KMS-11 (cell line): ENCODE results near the gene ZNF212.

Experiments
- H2AFZ ChIP-seq: fragments of 200-600 bp; sonication (generic); 2 replicates; pipeline ENCODE4 v1.6.1; 2016; ENCODE audit warnings: antibody characterized with exemption, mixed run types, low read depth
- H3K27ac ChIP-seq: fragments of 200-600 bp; sonication (generic); 2 replicates; pipeline ENCODE4 v1.6.1; 2016; ENCODE audit warnings: mild to moderate bottlenecking, mixed run types
- H3K27me3 ChIP-seq: fragments of 200-600 bp; sonication (generic); 2 replicates; pipeline ENCODE4 v1.6.1; 2017; ENCODE audit warnings: mild to moderate bottlenecking, low read depth, mixed run types, moderate library complexity; ENCODE audit not compliant: insufficient read depth
- H3K36me3 ChIP-seq: fragments of 200-600 bp; sonication (generic); 2 replicates; pipeline ENCODE4 v1.6.1; 2017; ENCODE audit warnings: mild to moderate bottlenecking, mixed run types; ENCODE audit not compliant: insufficient read depth
- H3K4me1 ChIP-seq: fragments of 200-600 bp; sonication (generic); 2 replicates; pipeline ENCODE4 v1.6.1; 2016; ENCODE audit warnings: mild to moderate bottlenecking, low read depth, mixed run types; ENCODE audit not compliant: poor library complexity, severe bottlenecking
- H3K4me2 ChIP-seq: fragments of 200-600 bp; sonication (generic); 2 replicates; pipeline ENCODE4 v1.7.0; 2016; ENCODE audit warnings: mild to moderate bottlenecking, mixed run types
- H3K4me3 ChIP-seq: fragments of 200-600 bp; sonication (generic); IDR thresholded peaks from 2 replicates; pipeline ENCODE4 v1.6.1; 2017; ENCODE audit warnings: low read depth, low read length, mixed read lengths; ENCODE audit not compliant: insufficient read depth
- H3K79me2 ChIP-seq: fragments of 200-600 bp; sonication (generic); 2 replicates; pipeline ENCODE4 v1.6.1; 2016; ENCODE audit warnings: low read depth, mixed run types; ENCODE audit not compliant: insufficient read depth
- H3K9ac ChIP-seq: fragments of 200-600 bp; sonication (generic); 2 replicates; pipeline ENCODE4 v1.6.1; 2016; ENCODE audit warnings: mild to moderate bottlenecking, mixed run types
- H4K20me1 ChIP-seq: fragments of 200-600 bp; sonication (generic); 2 replicates; pipeline ENCODE4 v1.6.1; 2016; ENCODE audit warnings: mild to moderate bottlenecking, mixed run types; ENCODE audit not compliant: insufficient read depth
- TF ChIP-seq, protein P1 (sequence below): fragments of 200-600 bp; sonication (generic); conservative IDR thresholded peaks from 2 replicates; pipeline ENCODE4 v1.6.1; 2017; ENCODE audit warnings: low read depth, mild to moderate bottlenecking, antibody characterized with exemption, low read length, moderate library complexity, mixed read lengths

ZNF212 gene

DNA sequence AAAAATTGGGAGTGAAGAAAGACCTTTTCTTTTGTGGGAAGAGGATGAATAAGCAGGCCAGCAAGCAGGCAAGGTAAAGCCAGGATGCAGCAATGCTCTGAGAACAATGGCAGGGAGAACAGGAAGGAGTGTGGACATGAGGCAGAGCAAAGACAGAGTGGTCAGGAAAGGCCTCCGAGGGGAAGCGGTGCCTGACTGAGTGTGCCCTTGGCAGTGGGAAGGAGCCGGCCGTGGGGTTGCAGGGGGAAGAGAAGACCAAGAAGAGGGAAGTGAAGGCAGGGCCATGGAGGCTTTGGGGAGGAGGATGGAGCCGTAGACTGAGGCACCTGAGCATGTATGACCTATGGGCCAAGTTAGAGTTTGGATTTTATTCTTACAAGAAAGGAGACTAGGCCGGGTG lies 21.9 kb upstream of the ZNF212 start:
- Histone ChIP-seq H3K4me3 (no peak overlapping the region), H3K4me1 (no peaks in the 10 kb centered on the region), H3K4me2 (no peak overlapping the region), H3K27me3 (no peaks in the 10 kb centered on the region), H3K27ac (no peak overlapping the region), H2AFZ (no peak overlapping the region), H3K36me3 (peaks cover 3% of the 10 kb centered on the region; the same call in 1 of the 2 replicates), H4K20me1 (no peaks in the 10 kb centered on the region), H3K9ac (no peak overlapping the region), H3K79me2 (no peaks in the 10 kb centered on the region)
- TF ChIP-seq, protein P1, sequence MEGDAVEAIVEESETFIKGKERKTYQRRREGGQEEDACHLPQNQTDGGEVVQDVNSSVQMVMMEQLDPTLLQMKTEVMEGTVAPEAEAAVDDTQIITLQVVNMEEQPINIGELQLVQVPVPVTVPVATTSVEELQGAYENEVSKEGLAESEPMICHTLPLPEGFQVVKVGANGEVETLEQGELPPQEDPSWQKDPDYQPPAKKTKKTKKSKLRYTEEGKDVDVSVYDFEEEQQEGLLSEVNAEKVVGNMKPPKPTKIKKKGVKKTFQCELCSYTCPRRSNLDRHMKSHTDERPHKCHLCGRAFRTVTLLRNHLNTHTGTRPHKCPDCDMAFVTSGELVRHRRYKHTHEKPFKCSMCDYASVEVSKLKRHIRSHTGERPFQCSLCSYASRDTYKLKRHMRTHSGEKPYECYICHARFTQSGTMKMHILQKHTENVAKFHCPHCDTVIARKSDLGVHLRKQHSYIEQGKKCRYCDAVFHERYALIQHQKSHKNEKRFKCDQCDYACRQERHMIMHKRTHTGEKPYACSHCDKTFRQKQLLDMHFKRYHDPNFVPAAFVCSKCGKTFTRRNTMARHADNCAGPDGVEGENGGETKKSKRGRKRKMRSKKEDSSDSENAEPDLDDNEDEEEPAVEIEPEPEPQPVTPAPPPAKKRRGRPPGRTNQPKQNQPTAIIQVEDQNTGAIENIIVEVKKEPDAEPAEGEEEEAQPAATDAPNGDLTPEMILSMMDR: no peak

DNA sequence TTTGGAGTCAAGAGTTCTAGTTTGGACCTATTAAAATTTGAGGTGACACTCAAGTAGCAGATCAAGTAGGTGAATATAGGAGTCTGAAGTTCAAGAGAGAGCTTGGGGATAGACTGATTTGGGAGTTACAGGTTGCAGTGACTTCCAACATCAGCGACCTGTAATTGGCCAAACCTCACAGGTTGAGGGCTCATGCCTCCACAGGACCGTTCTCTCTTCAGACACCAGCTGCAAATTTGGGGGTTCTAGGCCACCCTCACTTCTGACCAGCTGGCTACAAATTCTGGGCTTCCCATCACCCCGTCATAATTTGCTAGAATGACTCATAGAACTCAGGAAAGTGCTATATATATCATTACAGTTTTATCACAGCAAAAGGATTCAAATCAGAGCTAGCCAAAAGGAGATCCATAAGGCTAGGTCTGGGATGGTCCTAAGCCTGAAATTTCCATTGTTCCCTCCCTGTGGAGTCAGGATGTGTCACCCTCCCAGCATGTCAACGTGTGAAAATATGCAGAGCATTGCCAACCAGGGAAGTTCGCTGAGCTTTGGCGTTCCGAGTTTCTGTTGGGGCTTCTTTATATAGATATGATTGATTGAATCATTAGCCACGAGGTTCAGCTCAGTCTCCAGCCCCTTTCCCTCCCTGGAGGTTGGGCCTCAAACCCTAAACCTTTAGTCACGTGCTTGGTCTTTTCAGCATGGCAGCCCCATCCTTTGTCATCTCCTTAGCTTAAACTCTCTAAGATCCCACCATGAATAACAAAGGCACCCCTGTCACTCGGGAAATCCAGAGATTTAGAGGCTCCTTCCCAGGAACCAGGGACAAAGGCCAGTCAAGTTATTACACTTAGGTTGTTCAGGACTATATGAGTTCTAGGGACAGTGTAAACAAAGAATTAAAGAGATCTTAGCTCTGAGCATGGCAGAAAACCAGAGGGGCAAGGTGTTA lies 20.7 kb upstream of the ZNF212 start:
- Histone ChIP-seq H3K36me3 (no peaks in the 10 kb centered on the region; the same call in 1 of the 2 replicates), H2AFZ (no peak overlapping the region), H3K4me1 (no peaks in the 10 kb centered on the region)

DNA sequence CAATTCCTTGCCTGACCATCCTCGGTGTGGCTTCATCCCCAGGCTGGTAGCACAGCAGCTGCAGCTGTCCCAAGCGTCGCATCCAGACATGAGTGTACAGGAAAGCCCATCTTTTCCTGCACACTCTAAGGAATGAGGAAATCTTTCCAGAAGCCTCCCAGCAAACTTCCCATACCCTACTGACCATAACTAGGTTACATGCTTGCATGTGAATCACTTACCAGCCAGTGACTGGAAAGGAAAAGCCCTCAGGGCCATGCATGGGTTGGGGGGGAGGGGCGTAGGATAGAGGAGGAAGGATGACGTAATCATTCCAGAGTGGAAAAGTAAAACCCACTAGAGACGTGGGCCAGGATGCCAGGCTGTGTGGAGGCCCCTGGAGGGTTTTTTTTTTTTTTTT lies 18.9 kb upstream of the ZNF212 start:
- no peak overlapping the region for H3K9ac ChIP-seq
- H2AFZ ChIP-seq: no peak overlapping the region
- H3K4me2 ChIP-seq: no peak overlapping the region
- H3K27ac ChIP-seq: no peak overlapping the region
- H4K20me1 ChIP-seq: no peaks in the 10 kb centered on the region
- H3K4me1 ChIP-seq: no peaks in the 10 kb centered on the region
- H3K27me3 ChIP-seq: no peaks in the 10 kb centered on the region
- no peak overlapping the region for H3K4me3 ChIP-seq
- TF ChIP-seq, protein P1: no peak
- H3K36me3 ChIP-seq: peaks cover 5% of the 10 kb centered on the region; the same call in 1 of the 2 replicates
- H3K79me2 ChIP-seq: no peaks in the 10 kb centered on the region

More for the DNA sequence above, 20.7 kb upstream of the ZNF212 start:
- no peaks in the 10 kb centered on the region for H3K27me3 ChIP-seq
- H3K79me2 ChIP-seq: no peaks in the 10 kb centered on the region
- no peak overlapping the region for H3K9ac ChIP-seq
- no peaks in the 10 kb centered on the region for H4K20me1 ChIP-seq
- no peak overlapping the region for H3K4me2 ChIP-seq
- TF ChIP-seq, protein P1: no peak
- H3K27ac ChIP-seq: no peak overlapping the region
- no peak overlapping the region for H3K4me3 ChIP-seq

DNA sequence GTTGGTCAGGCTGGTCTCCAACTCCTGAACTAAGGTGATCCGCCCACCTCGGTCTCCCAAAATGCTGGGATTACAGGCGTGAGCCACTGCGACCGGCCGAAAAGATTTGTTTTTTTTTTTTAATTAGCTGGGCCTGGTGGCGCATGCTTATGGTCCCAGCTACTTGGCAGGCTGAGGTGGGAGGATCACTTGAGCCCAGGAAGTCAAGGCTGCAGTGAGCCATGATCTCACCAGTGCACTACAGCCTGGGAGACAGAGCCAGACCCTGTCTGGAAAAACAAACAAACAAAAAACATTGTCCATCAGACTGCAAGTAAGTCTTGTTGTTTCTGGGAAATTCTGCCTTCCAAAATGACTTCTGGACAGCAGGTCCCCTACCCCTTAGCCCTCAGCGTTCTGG lies 16.3 kb upstream of the ZNF212 start:
- H3K4me1 ChIP-seq: no peaks in the 10 kb centered on the region
- peaks cover 5% of the 10 kb centered on the region; the same call in 1 of the 2 replicates for H3K36me3 ChIP-seq
- H3K4me3 ChIP-seq: no peak overlapping the region
- no peak overlapping the region for H3K9ac ChIP-seq
- no peak overlapping the region for H2AFZ ChIP-seq
- H3K4me2 ChIP-seq: no peak overlapping the region
- no peak overlapping the region for H3K27ac ChIP-seq
- no peaks in the 10 kb centered on the region for H3K27me3 ChIP-seq
- H4K20me1 ChIP-seq: no peaks in the 10 kb centered on the region
- H3K79me2 ChIP-seq: no peaks in the 10 kb centered on the region
- TF ChIP-seq, protein P1: no peak
